Measurements from ENCODE around the gene SMARCD1.

- no peak for TF ChIP-seq CTCF (IDR thresholded peaks at IDR 0.05; ENCODE audit: low read length)
- TF ChIP-seq EZH2 (optimal IDR thresholded peaks at IDR 0.05; ENCODE audit: low read depth, low read length): no peak
- no peak for TF ChIP-seq EZH2phosphoT487 (IDR thresholded peaks at IDR 0.05; ENCODE audit: low read length)
Measured at GRCh38 chr12:50110127-50110761, 25.1 kb downstream of the SMARCD1 start.

All from MM.1S (cell line).